ENCODE data around the gene IP6K3.

Gene IP6K3

GRCh38 chr6:33779895-33780294, 33.2 kb upstream of the IP6K3 start:
- Histone ChIP-seq H3K4me3 (ENCODE audit: low read length) (no peak overlapping the region), H3K9ac (ENCODE audit: low read length) (no peak overlapping the region), H3K4me2 (ENCODE audit: low read length) (no peak overlapping the region), H3K27ac (ENCODE audit: low read length) (no peak overlapping the region), H3K9me3 (ENCODE audit: insufficient read depth, low read length) (no peaks in the 10 kb centered on the region), H3K27me3 (ENCODE audit: low read depth, low read length) (no peaks in the 10 kb centered on the region), H2AFZ (ENCODE audit: low read depth, low read length) (no peak overlapping the region), H3K36me3 (replicated peaks; ENCODE audit: low read depth, low read length) (peaks cover 24% of the 10 kb centered on the region), H3K79me2 (ENCODE audit: low read length) (peaks cover 1% of the 10 kb centered on the region), H4K20me1 (ENCODE audit: insufficient read depth, low read length) (no peaks in the 10 kb centered on the region), H3K4me1 (ENCODE audit: low read length) (no peaks in the 10 kb centered on the region)
- TF ChIP-seq EZH2phosphoT487 (IDR thresholded peaks at IDR 0.05; ENCODE audit: low read depth), result no peak
- TF ChIP-seq CTCF (IDR thresholded peaks at IDR 0.05; ENCODE audit: low read depth, low read length), result no peak

- H4K20me1 ChIP-seq (ENCODE audit: insufficient read depth, low read length), result no peaks in the 10 kb centered on the region
- H3K79me2 ChIP-seq (ENCODE audit: low read length), result no peaks in the 10 kb centered on the region
- no peak overlapping the region for H2AFZ ChIP-seq (ENCODE audit: low read depth, low read length)
- no peak overlapping the region for H3K9ac ChIP-seq (ENCODE audit: low read length)
- H3K9me3 ChIP-seq (ENCODE audit: insufficient read depth, low read length), result no peaks in the 10 kb centered on the region
- H3K4me1 ChIP-seq (ENCODE audit: low read length), result no peaks in the 10 kb centered on the region
- H3K4me3 ChIP-seq (ENCODE audit: low read length), result no peak overlapping the region
- peaks cover 27% of the 10 kb centered on the region for H3K36me3 ChIP-seq (replicated peaks; ENCODE audit: low read depth, low read length)
- TF ChIP-seq CTCF (IDR thresholded peaks at IDR 0.05; ENCODE audit: low read depth, low read length) (no peak), EZH2phosphoT487 (IDR thresholded peaks at IDR 0.05; ENCODE audit: low read depth) (no peak)
- H3K27ac ChIP-seq (ENCODE audit: low read length), result no peak overlapping the region
- no peak overlapping the region for H3K4me2 ChIP-seq (ENCODE audit: low read length)
- no peaks in the 10 kb centered on the region for H3K27me3 ChIP-seq (ENCODE audit: low read depth, low read length)
These were observed 32.6 kb upstream of the IP6K3 start for GRCh38 chr6:33779290-33779689.

DNA sequence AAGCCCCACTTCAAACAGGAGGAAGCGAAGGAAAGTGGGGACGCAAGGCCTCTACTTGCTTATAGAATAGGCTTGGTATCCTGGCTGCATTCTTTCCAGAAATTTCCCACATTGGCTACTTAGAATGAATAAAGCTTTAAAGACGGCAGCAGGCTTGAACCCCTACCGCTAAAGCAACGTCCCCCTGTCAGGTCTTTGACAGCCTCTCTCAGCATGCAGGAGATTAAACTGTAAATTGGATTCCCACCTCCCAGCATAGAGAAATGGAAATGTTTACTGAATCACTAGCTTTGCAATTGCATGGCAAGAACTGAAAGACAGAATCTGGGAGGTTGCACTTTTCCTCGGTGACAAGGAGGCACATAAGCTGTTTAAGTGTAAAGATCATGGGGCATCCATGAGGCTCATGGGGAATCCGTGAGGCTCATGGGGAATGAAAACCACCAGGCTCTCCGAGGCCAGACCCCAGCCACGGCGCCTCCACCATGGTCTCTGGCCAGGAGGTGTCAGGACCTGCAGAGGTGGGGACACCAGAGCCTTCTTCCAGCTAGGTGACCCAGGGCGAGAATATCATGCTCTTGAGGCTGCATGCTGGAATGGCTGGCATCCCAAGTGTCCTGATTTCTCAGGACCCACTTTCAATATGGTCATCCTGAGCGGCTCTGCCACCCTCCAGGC, 31.9 kb upstream of the IP6K3 start:
- Histone ChIP-seq H3K9me3 (ENCODE audit: insufficient read depth, low read length) (no peaks in the 10 kb centered on the region), H3K27me3 (ENCODE audit: low read depth, low read length) (no peaks in the 10 kb centered on the region), H3K4me1 (ENCODE audit: low read length) (no peaks in the 10 kb centered on the region), H3K79me2 (ENCODE audit: low read length) (no peaks in the 10 kb centered on the region), H2AFZ (ENCODE audit: low read depth, low read length) (no peak overlapping the region), H3K27ac (ENCODE audit: low read length) (no peak overlapping the region), H3K4me2 (ENCODE audit: low read length) (no peak overlapping the region), H4K20me1 (ENCODE audit: insufficient read depth, low read length) (no peaks in the 10 kb centered on the region), H3K4me3 (ENCODE audit: low read length) (no peak overlapping the region), H3K36me3 (replicated peaks; ENCODE audit: low read depth, low read length) (peaks cover 23% of the 10 kb centered on the region), H3K9ac (ENCODE audit: low read length) (no peak overlapping the region)
- no peak for TF ChIP-seq CTCF (IDR thresholded peaks at IDR 0.05; ENCODE audit: low read depth, low read length)
- TF ChIP-seq EZH2phosphoT487 (IDR thresholded peaks at IDR 0.05; ENCODE audit: low read depth), result no peak

GRCh38 chr6:33777398-33778388, 31.0 kb upstream of the IP6K3 start:
- TF ChIP-seq EZH2phosphoT487 (IDR thresholded peaks at IDR 0.05; ENCODE audit: low read depth), result no peak
- TF ChIP-seq CTCF (IDR thresholded peaks at IDR 0.05; ENCODE audit: low read depth, low read length), result no peak
- Histone ChIP-seq H3K4me3 (ENCODE audit: low read length) (no peak overlapping the region), H3K36me3 (replicated peaks; ENCODE audit: low read depth, low read length) (peaks cover 23% of the 10 kb centered on the region)

More at GRCh38 chr6:33777398-33778388, 31.0 kb upstream of the IP6K3 start:
- Histone ChIP-seq H3K4me2 (ENCODE audit: low read length) (no peak overlapping the region), H2AFZ (ENCODE audit: low read depth, low read length) (no peak overlapping the region), H3K79me2 (ENCODE audit: low read length) (no peaks in the 10 kb centered on the region), H3K9ac (ENCODE audit: low read length) (no peak overlapping the region), H3K27me3 (ENCODE audit: low read depth, low read length) (no peaks in the 10 kb centered on the region), H3K9me3 (ENCODE audit: insufficient read depth, low read length) (no peaks in the 10 kb centered on the region), H3K4me1 (ENCODE audit: low read length) (no peaks in the 10 kb centered on the region), H4K20me1 (ENCODE audit: insufficient read depth, low read length) (no peaks in the 10 kb centered on the region), H3K27ac (ENCODE audit: low read length) (no peak overlapping the region)

Measured in OCI-LY3 (cell line).